Neural progenitor cell (in vitro differentiated cells): ENCODE results near the gene CD48.

Source experiments
- CTCF ChIP-seq: fragments of 200-600 bp; sonication (generic); IDR thresholded peaks from 2 replicates; pipeline ENCODE4 v1.5.1; 2017; ENCODE audit warnings: antibody characterized with exemption, mild to moderate bottlenecking
- EZH2 ChIP-seq: fragments of 200-600 bp; sonication (generic); IDR thresholded peaks from 2 replicates; pipeline ENCODE4 v1.6.1; 2017; ENCODE audit warnings: antibody characterized with exemption, mild to moderate bottlenecking, moderate library complexity

- TF ChIP-seq CTCF, result no peak
- no peak for TF ChIP-seq EZH2
Observed at GRCh38 chr1:160638540-160638857, 73.1 kb downstream of the CD48 start.
